Measurements from ENCODE around the gene CLN5. TPM values are rescaled to one million over a fixed set of nuclear protein-coding genes. Genes with fewer than 3 reads are reported as not detected.

The CLN5 gene
- total RNA-seq, 1 experiment from 2014 or later = 18.7 TPM

- Histone ChIP-seq H4K20me1 (ENCODE audit: insufficient read depth, low read depth, low read length) (no peaks in the 10 kb centered on the region), H3K4me2 (ENCODE audit: low read depth, low read length, poor library complexity, severe bottlenecking) (no peak overlapping the region), H3K79me2 (ENCODE audit: low read length) (peaks cover 94% of the 10 kb centered on the region), H3K9me2 (replicated peaks; ENCODE audit: insufficient read depth, low read length) (no peaks in the 10 kb centered on the region), H3K36me3 (ENCODE audit: insufficient read depth, low read length) (peaks cover 66% of the 10 kb centered on the region), H3K27ac (ENCODE audit: low read length) (no peak overlapping the region), H3K9ac (ENCODE audit: low read length) (no peak overlapping the region), H3K27me3 (ENCODE audit: low read length) (no peaks in the 10 kb centered on the region), H3K4me1 (ENCODE audit: low read length) (peaks cover 15% of the 10 kb centered on the region), H2AFZ (ENCODE audit: low read length) (no peak overlapping the region), H3K9me3 (ENCODE audit: low read length) (no peaks in the 10 kb centered on the region), H3K4me3 (ENCODE audit: low read length) (no peak overlapping the region)
- DNase-seq = no peak
Measured at GRCh38 chr13:77016251-77016812, 24.5 kb downstream of the CLN5 start.

DNA sequence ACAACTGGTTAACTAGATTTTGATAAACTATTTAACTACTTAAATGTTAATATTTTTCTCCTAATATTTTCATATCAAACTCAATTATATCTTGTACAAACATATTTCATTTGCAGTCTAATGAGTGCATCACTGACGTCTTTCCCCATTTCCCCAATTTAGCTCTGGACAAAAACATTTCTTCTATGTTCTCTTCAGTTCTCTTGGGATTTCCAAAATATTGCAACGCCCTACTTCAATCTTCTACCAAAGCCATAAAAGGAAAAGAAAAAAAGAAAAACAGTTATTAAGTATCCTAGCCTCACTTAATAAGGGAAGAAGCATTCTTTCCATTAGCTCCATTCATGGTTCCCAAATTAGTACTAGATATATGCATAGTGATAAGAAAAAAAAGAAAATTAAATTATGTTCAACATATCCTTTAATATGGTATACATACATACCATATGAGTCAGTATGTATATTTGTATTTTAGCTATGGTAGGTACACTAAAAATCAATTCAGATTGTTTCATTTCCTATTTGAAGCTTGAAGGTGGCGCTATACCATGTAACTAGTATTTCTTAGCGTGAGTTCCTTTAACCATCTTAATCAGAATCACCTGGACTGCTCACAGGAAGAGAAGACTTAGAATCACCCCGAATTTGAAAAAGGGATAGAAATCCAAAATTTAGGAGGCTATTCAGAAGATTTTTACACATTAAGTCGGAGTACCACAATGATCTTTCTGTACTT lies 25.2 kb downstream of the CLN5 start:
- peaks cover 64% of the 10 kb centered on the region for H3K36me3 ChIP-seq (ENCODE audit: insufficient read depth, low read length)
- no peaks in the 10 kb centered on the region for H3K27me3 ChIP-seq (ENCODE audit: low read length)
- H3K27ac ChIP-seq (ENCODE audit: low read length) = no peak overlapping the region
- no peak for DNase-seq
- no peaks in the 10 kb centered on the region for H3K9me2 ChIP-seq (replicated peaks; ENCODE audit: insufficient read depth, low read length)
- H3K4me2 ChIP-seq (ENCODE audit: low read depth, low read length, poor library complexity, severe bottlenecking) = no peak overlapping the region
- H3K79me2 ChIP-seq (ENCODE audit: low read length) = peaks cover 94% of the 10 kb centered on the region
- no peaks in the 10 kb centered on the region for H4K20me1 ChIP-seq (ENCODE audit: insufficient read depth, low read depth, low read length)
- no peak overlapping the region for H3K4me3 ChIP-seq (ENCODE audit: low read length)
- H3K9me3 ChIP-seq (ENCODE audit: low read length) = no peaks in the 10 kb centered on the region
- no peak overlapping the region for H2AFZ ChIP-seq (ENCODE audit: low read length)
- H3K4me1 ChIP-seq (ENCODE audit: low read length) = peaks cover 22% of the 10 kb centered on the region
- no peak overlapping the region for H3K9ac ChIP-seq (ENCODE audit: low read length)

- Histone ChIP-seq H3K9ac (ENCODE audit: low read length) (no peak overlapping the region), H3K9me2 (replicated peaks; ENCODE audit: insufficient read depth, low read length) (no peaks in the 10 kb centered on the region), H3K9me3 (ENCODE audit: low read length) (no peaks in the 10 kb centered on the region), H4K20me1 (ENCODE audit: insufficient read depth, low read depth, low read length) (no peaks in the 10 kb centered on the region), H3K4me1 (ENCODE audit: low read length) (peaks cover 48% of the 10 kb centered on the region), H3K4me3 (ENCODE audit: low read length) (no peak overlapping the region), H2AFZ (ENCODE audit: low read length) (no peak overlapping the region), H3K36me3 (ENCODE audit: insufficient read depth, low read length) (peaks cover 42% of the 10 kb centered on the region; the same call in 1 of the 2 replicates), H3K4me2 (ENCODE audit: low read depth, low read length, poor library complexity, severe bottlenecking) (no peak overlapping the region), H3K27ac (ENCODE audit: low read length) (no peak overlapping the region), H3K27me3 (ENCODE audit: low read length) (no peaks in the 10 kb centered on the region), H3K79me2 (ENCODE audit: low read length) (peaks cover 97% of the 10 kb centered on the region)
- DNase-seq = no peak
Measured at GRCh38 chr13:77019756-77020155, 27.9 kb downstream of the CLN5 start.

DNA sequence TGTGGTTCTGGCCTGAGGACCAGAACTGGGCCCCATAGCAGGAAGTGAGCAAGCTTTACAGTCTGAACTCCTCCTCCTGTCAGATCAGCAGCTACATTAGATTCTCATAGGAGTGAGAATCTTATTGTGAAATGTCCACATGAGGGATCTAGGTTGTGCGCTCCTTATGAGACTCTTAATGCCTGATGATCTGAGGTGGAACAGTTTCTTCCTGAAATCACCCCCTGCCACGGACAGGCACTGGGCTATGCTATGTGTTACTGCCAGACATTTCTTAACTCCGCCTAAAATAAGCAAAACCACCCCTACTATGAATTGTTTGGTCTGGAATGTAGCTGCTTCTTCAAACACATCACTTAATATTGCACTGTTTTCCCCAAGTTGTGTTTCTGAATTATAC lies 30.5 kb downstream of the CLN5 start:
- Histone ChIP-seq H3K27me3 (ENCODE audit: low read length) (no peaks in the 10 kb centered on the region), H3K4me3 (ENCODE audit: low read length) (no peak overlapping the region), H3K79me2 (ENCODE audit: low read length) (peaks cover 92% of the 10 kb centered on the region), H3K9me2 (replicated peaks; ENCODE audit: insufficient read depth, low read length) (no peaks in the 10 kb centered on the region), H3K27ac (ENCODE audit: low read length) (no peak overlapping the region), H4K20me1 (ENCODE audit: insufficient read depth, low read depth, low read length) (peaks cover 12% of the 10 kb centered on the region), H3K36me3 (ENCODE audit: insufficient read depth, low read length) (peaks cover 18% of the 10 kb centered on the region; the same call in 1 of the 2 replicates), H3K9ac (ENCODE audit: low read length) (no peak overlapping the region), H3K9me3 (ENCODE audit: low read length) (no peaks in the 10 kb centered on the region), H2AFZ (ENCODE audit: low read length) (no peak overlapping the region), H3K4me1 (ENCODE audit: low read length) (peaks cover 58% of the 10 kb centered on the region), H3K4me2 (ENCODE audit: low read depth, low read length, poor library complexity, severe bottlenecking) (no peak overlapping the region)
- no peak for DNase-seq

DNA sequence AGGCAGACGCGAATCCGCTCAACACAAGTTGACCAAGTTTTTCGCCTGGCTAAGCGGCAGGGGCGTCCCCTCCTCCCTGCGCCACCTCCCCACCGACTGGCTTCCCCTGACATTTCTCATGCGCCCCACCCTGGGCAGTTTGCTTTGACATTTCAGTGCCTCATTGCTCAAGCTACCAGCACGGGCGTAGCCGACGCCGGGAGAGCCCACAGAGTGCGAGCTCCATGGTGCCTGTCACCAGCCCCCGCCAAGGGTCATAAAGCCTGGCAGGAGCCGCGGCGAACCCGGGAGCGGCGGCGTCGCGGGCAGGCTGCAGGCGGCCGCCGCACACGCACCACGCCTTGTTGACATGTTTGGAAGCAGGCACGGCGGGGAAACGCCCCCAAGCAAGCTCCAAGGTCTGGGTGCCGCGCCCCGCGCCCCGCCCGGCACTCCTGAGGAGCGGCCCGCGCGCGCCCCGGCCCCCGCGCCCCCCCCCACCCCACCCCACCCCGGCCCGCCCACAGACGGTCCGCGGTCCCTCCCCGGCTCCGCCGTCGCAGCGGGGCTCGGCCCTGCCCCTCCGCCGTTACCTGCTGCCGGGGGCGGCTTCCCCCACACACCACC lies 34.5 kb downstream of the CLN5 start:
- H3K9ac ChIP-seq (ENCODE audit: low read length) = peak overlapping the region; percentile 97
- H3K9me3 ChIP-seq (ENCODE audit: low read length) = no peaks in the 10 kb centered on the region
- H3K9me2 ChIP-seq (replicated peaks; ENCODE audit: insufficient read depth, low read length) = no peaks in the 10 kb centered on the region
- H3K36me3 ChIP-seq (ENCODE audit: insufficient read depth, low read length) = peaks cover 5% of the 10 kb centered on the region; the same call in 1 of the 2 replicates
- peaks cover 54% of the 10 kb centered on the region for H3K79me2 ChIP-seq (ENCODE audit: low read length)
- H3K4me1 ChIP-seq (ENCODE audit: low read length) = peaks cover 51% of the 10 kb centered on the region
- H3K4me2 ChIP-seq (ENCODE audit: low read depth, low read length, poor library complexity, severe bottlenecking) = peak overlapping the region; percentile 90
- peaks cover 12% of the 10 kb centered on the region for H4K20me1 ChIP-seq (ENCODE audit: insufficient read depth, low read depth, low read length)
- H3K4me3 ChIP-seq (ENCODE audit: low read length) = peak overlapping the region; percentile 91
- 0 out of 2 replicates have a peak overlapping the region, but pooled peaks have one; percentile 82 for H2AFZ ChIP-seq (ENCODE audit: low read length)
- H3K27ac ChIP-seq (ENCODE audit: low read length) = peak overlapping the region; percentile 80
- DNase-seq = peak; percentile 83
- no peaks in the 10 kb centered on the region for H3K27me3 ChIP-seq (ENCODE audit: low read length)

GRCh38 chr13:77026861-77027621 lies 35.2 kb downstream of the CLN5 start, which contains the start of gene FBXL3:
Gene FBXL3 (minus strand): TSS chr13:77027159. CDS start chr13:77021860, 5,299 bp downstream.
- DNase-seq = peak; percentile 94
- peaks cover 44% of the 10 kb centered on the region for H3K4me1 ChIP-seq (ENCODE audit: low read length)
- peak within 1 kb of the TSS; percentile 80 for H3K27ac ChIP-seq (ENCODE audit: low read length)
- peak within 1 kb of the TSS; percentile 97 for H3K9ac ChIP-seq (ENCODE audit: low read length)
- H3K9me3 ChIP-seq (ENCODE audit: low read length) = no peaks in the 10 kb centered on the region
- peak within 1 kb of the TSS; percentile 91 for H3K4me3 ChIP-seq (ENCODE audit: low read length)
- peaks cover 12% of the 10 kb centered on the region for H4K20me1 ChIP-seq (ENCODE audit: insufficient read depth, low read depth, low read length)
- H3K27me3 ChIP-seq (ENCODE audit: low read length) = no peaks in the 10 kb centered on the region
- peak within 1 kb of the TSS; percentile 82; the same call in 1 of the 2 replicates for H2AFZ ChIP-seq (ENCODE audit: low read length)
- peaks cover 47% of the 10 kb centered on the region for H3K79me2 ChIP-seq (ENCODE audit: low read length)
- H3K9me2 ChIP-seq (replicated peaks; ENCODE audit: insufficient read depth, low read length) = no peaks in the 10 kb centered on the region
- H3K4me2 ChIP-seq (ENCODE audit: low read depth, low read length, poor library complexity, severe bottlenecking) = peak within 1 kb of the TSS; percentile 90
- H3K36me3 ChIP-seq (ENCODE audit: insufficient read depth, low read length) = no peaks in the 10 kb centered on the region; the same call in 1 of the 2 replicates

GRCh38 chr13:77028202-77028601 lies 36.3 kb downstream of the CLN5 start:
- Histone ChIP-seq H3K9ac (ENCODE audit: low read length) (no peak overlapping the region), H2AFZ (ENCODE audit: low read length) (no peak overlapping the region), H3K9me2 (replicated peaks; ENCODE audit: insufficient read depth, low read length) (no peaks in the 10 kb centered on the region), H3K36me3 (ENCODE audit: insufficient read depth, low read length) (no peaks in the 10 kb centered on the region), H3K27ac (ENCODE audit: low read length) (no peak overlapping the region), H3K27me3 (ENCODE audit: low read length) (no peaks in the 10 kb centered on the region), H3K9me3 (ENCODE audit: low read length) (no peaks in the 10 kb centered on the region), H3K79me2 (ENCODE audit: low read length) (peaks cover 35% of the 10 kb centered on the region), H3K4me1 (ENCODE audit: low read length) (peaks cover 34% of the 10 kb centered on the region), H4K20me1 (ENCODE audit: insufficient read depth, low read depth, low read length) (peaks cover 12% of the 10 kb centered on the region), H3K4me2 (ENCODE audit: low read depth, low read length, poor library complexity, severe bottlenecking) (peak overlapping the region; percentile 70), H3K4me3 (ENCODE audit: low read length) (no peak overlapping the region)
- no peak for DNase-seq
